Stimulated activated naive CD4-positive, alpha-beta T cell treated with Interleukin-2 at 50 U/mL for 16 hours (primary cell): ENCODE measurements around the gene VAC14.

ENCODE experiments used
- DNase-seq: peaks from one replicate; lab custom pipeline; 2025; lab: John Stamatoyannopoulos, UW

Gene VAC14

DNA sequence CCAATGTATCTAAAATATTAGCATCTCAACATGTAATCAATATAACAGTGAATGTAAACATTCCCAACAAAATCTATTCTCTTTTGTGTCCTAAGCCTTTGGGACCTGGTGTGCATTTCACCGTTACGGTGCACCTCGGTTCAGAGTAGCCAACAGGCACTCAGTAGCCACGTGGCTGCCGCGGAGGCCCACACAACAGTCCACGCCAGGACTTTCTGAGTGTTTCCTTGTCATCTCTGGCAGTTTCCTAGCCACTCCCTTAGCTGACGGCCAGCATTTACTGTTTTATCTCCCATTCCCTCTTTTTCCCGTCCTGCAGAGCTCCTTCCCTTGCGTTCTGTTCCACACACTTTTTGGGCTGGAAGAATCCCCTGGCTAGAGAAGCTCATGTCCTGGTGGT lies 36.3 kb downstream of the VAC14 start:
- no peak for DNase-seq

DNA sequence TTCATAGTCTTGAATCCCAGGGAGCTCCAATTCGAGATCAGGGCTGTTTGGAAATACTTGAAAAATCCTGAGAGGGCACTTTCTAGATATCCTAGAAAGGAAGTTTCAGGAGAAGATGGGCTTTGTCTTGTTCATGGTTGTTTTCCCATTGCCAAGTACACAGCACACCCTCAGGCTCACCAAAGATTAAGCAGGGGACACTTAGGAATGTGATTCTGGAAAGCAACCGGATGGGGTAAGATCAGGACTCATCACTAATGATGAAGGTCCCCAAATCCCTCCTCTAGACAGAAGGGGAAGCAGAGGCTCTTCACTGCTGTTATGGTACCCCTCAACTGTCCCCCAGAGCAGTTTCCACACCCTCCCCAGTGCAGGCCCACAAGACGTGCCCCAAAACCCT lies 40.7 kb downstream of the VAC14 start:
- DNase-seq, result no peak

DNA sequence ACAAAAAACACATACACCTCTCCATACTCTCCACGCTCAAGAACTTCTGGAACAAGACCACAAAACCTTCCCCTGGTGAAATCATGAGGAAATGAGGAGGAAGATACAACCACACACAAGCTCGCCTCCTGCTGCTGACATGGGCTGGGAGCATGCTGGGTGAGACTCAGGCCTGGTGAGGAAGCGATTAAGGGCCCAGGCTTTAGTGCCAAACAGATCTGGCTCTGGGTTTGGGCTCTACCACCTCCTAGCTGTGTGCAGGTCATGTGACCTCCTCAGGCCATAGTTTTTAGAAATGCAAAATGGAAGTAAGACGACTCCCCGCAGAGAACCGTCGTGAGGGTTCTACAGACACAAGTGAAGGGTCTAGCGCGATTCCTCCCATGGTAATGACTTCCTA lies 41.3 kb downstream of the VAC14 start:
- DNase-seq, result no peak

DNA sequence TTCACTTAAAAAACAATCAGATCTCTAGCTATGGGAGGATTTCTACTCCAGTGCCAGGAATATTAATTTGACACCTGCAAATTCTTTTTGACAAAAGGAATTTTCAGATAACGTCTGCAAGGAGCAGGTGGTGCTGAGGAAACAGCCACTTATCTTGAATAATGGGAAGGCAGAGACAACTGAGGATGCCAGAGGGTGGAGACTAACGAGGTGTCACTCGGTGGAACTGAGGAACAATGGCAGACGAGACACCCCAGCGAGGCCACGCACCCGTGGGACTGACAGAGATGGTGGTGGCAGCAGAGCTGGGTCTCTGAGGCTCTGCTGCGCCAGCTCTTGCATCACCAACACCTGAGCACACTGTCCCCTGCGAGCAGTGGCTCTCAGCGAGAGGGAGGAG lies 42.2 kb downstream of the VAC14 start:
- DNase-seq, result no peak

DNA sequence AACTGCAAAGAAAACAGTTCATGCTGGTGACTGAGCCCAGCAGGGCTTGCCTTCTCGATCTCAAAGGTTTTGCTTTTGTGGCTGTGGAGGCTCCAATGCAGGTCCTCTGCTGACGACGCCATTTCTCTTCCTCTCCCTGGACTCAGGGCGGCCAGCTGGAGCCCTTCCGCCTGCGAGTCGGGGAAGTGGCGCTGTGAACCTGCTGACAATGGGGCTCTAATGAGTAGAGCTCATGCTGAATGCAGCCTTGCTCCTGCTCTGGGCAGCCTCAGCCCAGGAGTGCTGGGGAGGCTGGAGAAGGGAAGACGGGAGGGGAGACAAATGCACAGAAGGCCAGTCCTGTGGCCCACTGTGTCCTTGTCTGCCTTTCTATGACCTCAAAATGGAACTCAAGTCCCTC lies 43.8 kb downstream of the VAC14 start:
- no peak for DNase-seq

DNA sequence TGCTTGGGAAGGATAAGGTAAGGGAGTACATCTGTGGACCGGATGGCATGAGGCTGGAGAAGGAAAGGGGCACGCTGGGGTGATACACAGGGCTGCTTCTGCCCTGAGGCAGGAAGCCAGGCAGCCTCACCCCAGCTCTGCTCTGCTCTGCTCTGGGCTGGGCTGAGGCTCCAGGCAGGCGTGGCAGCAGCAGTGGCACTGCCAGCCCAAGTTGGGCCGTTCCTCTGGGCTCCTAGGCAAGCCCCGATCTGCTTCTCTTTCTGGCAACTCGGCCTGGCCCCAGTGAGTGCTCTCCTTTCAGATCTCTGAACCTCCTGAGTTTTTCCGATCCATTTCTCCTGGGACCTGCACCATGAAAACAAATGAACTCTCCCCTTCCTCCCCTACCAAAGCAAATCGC lies 44.9 kb downstream of the VAC14 start:
- no peak for DNase-seq

DNA sequence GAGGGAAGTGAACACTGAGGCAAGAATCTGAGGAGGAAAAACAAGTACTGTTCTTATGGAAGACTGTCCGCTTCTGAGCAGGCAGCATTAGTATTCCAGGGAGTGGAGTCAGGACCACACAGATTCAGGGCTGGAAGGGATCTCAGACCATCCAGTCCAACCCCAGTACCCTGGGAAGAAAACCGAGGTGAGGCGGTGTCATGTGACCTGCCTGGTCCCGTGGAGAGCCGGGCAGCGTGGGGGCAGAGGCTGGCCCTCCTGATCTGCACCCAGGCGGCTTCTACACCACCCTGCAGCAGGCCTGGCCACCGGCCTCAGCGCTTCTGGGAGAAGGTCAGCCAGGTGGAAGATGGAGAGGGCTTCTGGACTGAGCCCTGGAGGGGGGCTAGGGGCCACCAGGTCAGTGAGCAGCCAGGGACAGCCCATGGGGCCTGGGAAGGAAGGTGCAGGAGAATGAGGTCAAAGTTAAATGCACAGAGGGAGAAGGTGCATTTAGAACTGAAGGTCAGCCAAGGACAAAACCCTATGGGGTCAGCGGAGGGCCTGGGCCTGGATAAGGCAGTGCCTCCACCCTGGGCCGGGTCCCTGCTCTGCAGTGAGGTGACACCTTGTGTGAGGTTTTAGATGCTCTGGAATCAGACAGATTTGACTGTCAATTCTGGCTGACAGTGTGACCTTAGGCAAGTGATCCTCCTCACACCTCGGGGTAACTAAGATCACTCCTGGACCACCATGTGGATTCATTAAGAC lies 45.9 kb downstream of the VAC14 start:
- DNase-seq, result no peak

DNA sequence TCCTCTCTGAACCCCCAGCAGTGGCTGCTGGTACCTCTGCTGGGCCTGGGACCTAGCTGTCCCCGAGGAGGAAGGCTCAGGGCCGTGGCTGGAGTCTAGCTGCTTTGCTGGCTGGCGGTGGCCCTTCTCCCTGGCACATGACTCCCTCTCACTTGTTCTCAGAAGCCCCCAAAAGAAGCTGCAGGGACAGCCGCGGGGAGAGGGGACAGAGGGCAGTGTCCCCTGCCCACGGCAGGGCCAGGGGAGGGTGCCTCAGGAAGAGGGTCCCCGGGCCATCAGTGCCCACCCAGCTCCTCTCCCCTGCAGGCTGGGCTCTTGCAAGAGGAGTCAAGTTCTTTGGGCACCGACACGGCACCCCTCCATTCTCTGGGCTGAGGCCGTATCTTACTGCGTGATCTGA lies 46.6 kb downstream of the VAC14 start:
- DNase-seq, result no peak

DNA sequence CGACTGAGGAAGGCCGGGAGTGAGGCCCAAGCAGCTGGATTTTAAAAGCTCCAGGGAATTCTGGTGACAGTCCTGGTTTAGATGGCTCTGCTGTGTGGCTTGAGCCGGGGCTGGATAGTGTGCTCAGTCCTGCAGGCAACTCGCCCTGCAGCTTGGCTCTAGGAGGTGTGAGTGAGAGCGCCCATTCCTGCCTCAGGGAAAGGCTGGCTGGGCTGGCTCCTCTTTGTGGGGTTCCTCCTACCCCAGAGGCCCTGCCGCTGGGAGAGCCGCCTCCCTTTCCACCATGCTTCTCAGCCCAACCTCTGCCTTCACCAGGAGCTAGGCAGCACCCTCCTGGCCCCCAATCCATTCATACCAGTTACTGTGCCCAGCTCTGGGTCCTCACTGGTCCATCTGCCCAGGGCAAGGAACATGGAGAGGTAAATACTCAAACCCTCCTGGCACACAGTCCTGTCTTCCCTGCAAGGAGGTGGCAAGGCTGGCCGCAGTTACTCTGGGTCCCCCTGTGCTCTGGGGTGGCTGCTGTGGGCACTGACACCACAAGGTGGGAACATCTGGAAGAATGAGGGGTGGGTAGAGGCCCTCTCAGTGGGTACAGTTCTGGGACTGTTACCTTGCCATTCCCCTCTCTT lies 47.1 kb downstream of the VAC14 start:
- DNase-seq, result no peak

DNA sequence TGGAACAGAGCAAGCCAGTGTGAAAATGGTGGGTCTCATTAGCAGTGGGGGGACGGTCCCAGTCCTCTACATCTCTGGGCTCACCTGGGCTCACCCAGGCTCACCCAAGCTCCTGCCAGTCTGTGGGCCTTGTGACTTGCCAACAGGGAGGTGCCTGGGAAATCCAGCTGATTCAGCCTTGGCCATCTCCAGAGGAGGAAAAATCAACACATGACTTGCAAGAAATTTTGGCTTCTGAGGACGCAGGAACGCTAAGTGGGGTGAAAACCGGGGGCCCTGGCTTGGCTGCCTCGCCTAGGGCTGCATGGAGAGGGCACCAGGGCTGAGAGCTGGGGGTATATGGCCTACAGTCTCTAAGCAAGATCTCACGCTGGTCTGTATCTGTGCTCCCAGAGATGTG lies 47.7 kb downstream of the VAC14 start:
- DNase-seq, result no peak

DNA sequence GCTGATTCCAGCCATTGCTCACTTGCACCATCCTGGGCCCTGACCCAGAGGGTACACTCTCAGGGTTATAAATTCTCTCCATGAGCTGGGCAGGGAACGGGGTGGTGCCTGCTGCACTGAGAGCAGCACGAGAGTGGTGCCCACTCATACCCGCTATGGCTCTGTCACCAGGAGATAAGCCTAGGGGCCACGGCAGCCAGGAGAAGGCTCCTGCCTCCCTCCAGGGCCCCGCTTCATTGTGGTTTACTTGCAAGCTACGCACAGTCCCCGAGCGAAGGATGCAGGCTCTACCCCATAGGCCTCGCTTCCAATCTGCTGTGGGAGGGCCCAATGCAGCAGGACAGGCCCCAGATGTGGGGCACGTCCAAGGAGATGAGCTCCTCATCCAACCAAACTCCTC lies 48.5 kb downstream of the VAC14 start:
- no peak for DNase-seq

DNA sequence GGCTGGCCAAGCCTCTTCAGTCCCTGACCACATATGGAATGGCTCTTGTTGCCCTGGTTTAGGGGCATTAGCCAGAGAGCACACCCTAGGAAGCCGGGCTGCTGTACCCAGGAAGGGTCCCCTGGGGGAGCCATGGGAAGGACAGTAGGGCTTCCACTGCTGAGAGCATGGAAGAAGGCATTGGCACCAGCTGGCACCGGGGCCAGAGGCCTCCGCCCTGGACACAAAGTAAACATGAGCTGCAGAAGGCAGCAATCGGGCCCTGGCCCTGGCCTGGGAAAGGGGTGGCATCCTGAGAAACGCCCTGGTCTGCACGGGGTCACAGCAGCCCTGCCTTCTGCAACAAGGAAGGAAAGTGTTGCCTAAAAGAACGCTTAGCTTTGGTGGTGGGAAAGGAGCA lies 49.4 kb downstream of the VAC14 start:
- no peak for DNase-seq

DNA sequence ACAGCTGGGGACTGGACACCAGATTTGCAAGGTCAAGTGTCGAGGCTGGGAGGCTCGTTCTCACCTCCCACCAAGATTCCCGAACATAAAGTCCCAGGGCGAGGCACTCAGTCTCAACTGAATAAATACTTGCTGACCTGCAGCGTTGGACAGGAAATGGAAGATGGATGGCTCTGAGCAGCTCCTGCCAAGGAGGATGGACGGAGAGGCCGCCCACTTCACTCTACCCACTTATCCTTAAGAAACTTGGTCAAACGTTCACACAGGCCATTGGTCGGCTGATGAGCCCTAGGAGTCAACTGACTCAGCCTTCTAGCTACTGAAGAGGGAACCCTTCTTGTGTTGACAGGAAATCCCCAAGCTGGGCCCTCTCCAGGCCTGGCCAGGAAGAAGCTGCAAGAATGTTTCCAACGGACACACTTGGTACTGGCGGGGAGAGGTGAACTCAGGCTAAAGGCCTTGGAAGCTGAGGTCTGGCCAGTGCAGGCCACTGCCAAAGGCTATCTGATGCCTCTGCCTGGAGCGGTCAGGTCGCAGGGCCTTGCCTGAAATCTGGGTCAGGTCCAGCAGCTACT lies 50.0 kb downstream of the VAC14 start:
- DNase-seq, result no peak

DNA sequence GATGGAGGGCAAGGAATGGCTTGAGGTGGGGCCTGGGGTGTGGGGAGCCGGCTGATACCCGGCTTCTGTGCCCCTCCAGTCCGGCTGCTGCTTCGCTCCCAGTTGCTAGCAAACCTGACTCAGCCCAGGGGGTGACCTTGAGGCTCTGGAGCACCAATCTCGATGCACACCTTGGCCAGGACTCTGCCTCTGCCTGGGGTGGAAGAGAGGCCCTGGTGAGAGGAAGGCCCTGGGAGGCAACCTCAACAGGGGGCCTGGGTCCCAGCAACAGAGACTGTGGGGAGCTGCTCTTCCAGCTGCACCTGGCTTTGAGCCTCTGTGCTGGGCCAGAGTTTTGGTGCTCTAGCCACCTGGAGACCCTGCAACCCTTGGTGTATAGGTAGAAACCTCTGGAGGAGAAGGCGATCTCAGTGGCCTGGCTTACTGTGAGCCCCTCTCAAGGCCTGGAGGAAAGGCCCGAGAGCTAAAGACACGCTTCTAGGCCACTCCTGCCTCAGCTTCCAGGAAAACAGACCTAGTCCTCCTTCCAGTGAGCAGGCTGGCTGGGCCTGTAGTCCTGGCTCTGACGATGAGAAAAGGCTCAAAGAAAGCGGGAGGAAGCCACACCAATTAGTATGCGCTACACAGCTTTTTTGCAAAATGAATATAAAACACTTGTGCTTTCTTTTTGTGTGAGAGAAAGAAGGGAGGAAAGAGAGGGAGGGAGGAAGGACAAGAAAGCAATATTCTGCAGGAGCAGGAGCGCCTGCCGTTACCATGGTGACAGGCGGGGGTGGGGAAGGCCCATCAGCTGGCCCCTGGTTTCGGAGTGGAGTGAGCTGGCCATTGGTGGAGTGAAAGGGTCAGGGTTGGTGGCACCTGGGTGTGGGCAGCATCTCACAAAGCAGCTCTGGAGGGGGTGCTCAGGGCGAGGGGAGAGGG lies 51.0 kb downstream of the VAC14 start:
- DNase-seq, result no peak

DNA sequence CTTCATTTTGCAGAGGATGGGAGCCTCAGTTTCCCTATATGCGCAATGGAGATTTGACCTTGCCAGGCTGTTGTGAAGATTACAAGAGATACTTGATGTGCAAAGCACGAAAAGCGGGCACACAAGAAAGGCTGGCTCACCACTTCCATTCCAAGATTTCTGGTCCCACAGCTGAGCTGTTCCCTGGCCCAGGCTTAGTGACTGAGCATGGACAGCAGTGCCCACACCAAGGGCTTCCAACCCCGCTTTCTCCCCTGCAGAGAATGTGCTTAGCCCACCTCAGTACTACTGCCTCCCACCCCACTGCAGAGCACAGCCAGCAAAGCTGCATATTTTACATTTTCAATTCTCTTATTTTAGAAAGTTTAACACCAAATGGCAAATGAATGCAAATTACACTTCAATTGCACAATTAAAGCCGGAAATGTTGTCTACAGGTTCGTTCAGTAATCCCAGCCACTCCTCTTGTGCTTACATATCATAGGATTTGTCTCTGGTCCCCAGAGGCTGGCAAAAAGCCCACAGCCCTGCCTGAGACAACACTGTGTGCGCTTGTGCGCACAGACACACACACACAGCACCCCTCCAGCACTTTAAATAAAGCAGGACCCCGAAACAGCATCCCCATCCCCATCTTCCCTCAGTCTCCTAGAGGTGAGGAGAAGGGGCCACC lies 51.8 kb downstream of the VAC14 start:
- DNase-seq, result no peak

DNA sequence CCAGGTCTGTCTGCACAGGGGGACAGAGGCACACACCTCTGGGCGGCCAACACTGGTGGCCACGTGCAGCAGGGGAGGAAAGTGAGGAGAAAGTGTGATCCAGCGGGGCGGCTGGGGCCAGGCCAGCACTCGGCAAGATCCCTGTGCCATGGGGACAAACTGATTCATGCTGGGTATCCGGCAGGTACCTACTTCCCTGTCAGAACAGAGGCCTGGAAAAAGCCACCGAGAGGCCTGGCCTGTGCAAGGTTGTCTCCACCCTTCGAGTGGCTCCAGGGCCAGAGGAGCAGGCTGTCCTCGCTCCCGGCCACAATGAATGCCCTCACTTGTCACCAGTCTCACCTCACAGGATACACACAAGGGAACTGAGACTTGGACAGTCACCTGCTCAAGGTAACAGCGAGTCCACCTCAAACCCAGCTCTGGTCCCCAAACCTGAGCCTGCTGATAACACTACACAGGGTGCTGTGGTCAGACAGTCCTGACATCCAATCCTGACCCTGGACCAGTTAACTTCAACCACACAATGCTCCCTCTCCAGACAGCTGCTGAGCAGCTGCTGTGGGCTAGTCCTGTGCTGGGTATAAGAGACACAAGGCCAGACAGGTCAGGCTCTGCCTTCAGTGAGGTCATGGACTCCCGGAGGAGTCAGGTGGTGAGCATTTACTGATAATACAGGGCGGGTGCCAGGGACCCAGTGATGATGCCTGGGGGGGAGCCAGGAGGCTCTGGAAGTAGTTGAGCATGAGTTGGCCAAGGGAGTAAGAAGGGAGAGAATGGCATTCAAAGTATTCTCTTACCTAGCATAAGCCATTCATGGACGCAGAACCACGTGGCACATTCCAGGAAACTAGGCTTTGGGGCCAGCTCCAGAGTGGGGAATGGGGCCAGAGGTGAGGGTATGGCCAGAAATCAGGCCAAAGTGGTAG lies 53.0 kb downstream of the VAC14 start:
- DNase-seq, result no peak

DNA sequence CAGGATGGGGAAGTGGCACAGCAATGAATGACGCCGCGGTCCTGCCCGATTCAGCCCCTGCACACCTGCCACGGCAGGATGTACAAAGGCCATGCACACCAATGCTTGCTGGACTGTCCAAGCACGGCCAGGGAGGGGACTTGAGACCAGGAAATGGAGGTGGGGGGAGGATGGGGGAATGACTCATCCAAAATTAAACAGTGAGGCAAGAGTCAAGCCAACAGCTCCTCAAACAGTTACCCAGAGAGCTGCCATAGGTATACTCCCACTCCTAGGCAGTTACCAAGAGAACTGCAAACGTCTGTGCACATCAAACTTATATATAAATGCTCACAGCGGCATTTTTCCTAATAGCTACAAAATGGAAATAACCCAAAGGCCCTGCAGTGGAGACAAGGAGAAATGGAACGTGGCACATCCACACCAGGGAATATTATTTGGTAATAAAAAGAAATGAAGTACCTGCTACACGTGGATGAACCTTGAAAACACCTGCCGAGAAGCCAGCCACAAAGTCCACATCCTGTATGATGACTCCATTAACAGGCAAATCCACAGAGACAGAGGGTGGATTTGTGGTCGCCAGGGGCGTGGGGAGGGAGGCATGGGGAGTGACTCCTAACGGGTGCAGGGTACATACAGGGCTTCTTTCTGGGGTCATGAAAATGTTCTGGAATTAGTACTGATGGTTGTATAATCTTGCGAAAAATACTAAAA lies 54.1 kb downstream of the VAC14 start:
- no peak for DNase-seq

DNA sequence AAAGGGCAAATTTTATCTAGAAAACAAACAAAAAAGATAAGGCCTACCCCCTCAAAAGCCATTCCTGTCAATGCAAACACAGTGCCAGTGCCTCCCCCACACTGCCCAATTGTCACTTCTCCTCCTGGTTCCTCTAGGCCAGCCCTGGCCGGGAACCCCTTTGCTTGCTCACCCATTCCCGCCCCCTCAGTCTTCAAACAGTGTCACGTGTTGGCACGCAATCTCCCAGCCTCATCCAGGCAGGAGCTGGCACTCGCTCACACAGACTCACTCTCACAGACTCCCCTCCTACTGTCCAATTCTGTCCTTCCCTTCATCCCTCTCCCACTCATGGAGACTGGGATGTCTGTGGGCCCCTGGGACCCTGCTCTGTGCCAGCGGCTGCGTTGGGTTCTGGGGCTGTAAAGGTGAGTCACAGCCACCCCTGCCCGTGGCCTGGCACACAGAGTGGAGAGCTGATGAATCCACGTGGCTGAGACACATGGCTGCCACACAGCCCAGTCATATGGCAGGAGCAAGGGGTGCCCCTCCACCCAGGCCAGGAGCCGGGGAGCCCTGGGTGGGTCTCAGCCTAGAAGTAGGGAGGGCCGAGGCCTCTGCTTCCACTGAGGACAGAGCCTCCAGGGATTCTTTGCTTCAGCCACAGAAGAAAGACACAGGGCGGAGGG lies 54.8 kb downstream of the VAC14 start:
- no peak for DNase-seq

DNA sequence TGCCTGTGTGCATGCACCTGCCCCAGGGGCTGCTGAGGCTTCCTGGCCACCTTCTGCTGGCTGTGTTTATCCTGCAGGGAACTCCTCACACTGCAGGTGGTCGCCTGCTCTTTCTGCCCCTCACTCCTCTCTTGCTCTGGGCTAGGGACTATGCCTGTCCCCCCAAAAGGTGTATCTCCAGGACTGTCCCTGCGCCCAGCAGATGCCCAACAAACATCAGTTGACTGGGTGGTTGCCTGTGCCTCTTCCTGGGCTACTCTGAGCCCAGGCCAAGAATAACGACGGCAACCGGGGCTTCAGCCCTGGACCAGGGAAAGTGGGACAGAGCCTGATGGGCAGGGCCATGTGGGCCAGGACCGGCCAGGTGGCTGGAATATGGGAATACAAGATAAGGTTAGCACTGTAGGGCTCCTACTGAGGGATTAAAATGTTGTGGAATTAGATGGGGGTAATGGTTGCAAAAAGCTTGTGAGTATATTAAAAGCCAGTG lies 55.4 kb downstream of the VAC14 start:
- DNase-seq, result no peak

DNA sequence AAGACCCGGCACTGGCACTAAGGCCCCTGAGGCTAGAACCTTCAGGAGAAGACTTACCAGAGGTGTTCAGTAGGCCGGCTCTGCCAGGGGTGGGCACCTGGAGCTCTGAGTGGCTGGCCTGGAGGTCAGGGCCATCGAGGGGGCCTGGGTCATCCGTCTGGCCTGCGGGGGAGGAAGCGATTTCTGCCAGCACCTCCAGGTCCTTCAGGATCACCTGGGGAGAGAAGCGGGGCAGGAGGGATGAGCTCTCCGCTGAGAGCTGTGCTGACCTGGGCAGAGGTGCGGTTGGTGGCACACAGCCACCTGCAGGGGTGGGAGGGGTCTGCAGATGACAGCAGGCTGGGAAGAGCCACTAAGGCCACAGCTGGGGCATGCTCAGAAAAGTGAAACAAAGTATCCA lies 56.6 kb downstream of the VAC14 start:
- no peak for DNase-seq
